Globus pallidus (tissue), 1 donor: ENCODE data around the gene MARS1.

Source experiments
- DNase-seq: peaks from one replicate; pipeline ENCODE4 v3.0.0-alpha.2; 2015; ENCODE audit warnings: low spot score

Gene MARS1

DNA sequence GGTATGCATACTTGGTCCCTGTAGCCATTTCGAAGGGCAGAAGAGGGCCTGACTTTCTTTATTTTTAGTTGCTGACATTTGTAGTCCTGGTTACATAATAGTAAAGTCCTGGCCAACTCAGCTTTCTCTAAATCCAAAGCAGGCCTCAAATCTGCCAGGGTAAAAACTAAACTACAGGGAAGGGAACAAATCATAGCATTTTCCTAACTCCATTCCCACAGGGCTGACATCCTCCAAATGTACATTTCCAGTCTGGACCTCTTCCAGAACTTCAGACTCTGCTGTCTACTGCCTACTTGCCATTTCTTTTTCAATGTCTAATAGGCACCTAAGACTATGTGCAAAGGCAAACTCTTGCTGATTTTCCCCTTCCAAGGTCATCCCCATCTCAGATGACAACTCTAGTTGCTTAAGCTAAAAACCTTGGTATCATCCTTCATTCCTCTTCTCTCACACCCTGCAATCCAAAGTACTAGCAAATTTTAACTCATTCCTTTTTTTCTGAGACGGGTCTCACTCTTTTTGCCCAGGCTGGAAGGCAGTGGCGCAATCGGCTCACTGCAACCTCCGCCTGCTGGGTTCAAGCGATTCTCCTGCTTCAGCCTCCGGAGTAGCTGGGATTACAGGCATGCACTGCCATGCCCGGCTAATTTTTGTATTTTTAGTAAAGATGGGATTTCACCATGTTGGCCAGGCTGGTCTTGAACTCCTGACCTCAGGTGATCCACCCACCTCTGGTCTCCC is 30.5 kb downstream of the MARS1 start:
- DNase-seq, result no peak

GRCh38 chr12:57518920-57519795 is 31.3 kb downstream of the MARS1 start:
- no peak for DNase-seq

DNA sequence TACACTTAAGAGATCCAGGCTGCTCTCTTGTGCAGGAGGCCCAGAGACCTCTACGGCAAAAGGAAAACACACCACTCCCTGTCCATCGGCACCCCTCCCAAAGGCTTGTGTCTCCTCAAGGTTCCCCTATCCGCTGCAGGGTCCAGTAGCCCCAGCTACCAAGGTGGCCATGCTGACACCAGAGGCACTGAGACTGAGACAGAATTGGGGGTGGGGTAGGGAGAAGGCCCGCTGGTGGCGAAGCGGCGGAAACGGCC is 31.9 kb downstream of the MARS1 start:
- no peak for DNase-seq

DNA sequence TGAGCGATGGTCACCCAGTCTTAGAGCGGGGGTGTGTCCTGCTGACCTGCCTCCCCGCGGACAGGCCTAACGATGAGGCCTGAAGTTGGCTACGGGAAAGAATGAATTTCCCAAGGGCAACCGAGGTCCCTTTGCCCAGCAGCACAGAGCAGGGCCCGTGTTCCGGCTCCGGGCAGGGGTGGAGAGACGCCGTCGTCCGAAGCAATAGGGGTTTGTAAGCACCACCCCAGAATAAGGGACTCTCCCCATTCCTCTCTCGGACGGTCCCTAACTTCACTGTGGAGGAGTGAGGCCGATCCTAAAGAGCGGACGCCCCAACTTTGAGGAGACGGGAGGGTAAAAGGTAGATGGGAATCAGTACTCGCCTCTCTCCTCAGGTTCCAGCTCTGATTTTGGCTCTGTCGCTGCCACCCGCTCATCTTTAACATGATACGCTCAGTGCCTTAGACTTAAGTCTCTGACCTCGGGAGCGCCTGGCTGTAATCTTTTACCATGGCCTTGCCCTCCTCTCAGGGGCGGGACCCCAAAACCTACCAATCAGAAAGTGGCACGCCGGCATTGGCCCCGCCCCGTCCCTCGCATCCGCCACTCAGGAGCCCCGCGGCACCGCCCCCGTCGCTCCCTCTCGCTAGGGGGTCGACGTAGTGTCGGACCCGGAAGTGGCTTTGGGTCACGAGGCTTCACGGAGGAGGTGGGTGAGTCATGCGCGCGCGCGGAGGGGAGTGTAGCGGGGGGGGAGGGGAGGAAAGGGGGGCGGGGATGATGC is 32.4 kb downstream of the MARS1 start, which contains the start of gene DDIT3:
Gene DDIT3 (minus strand): TSS at position 462 of the 766 bp plus-strand sequence. CDS start 3,108 bp downstream, outside the sequence.
- DNase-seq, result peak; percentile 99

DNA sequence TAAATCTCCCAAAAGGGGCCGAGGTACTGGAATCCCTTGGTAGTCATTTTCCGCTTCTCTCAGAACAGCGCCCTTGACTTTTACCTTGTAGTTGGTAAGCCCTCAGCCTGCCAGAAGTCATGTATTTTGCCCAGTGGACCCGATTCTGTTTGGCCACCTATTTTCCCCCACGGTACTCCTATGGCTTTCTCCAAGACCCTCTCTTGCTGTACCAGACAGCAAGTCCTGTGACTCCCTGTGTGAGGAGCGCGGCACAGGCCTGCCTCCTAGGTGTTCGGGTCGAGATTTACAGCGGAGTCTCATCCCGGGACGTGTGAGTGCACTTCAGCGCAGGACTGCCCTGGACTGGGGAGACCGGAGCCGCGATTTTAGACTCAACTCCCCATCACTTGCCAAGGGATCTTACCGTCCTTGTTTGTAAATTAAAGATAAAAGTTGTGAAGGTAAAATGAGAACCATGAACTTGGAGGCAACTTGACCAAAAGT is 33.7 kb downstream of the MARS1 start:
- peak; percentile 72 for DNase-seq

DNA sequence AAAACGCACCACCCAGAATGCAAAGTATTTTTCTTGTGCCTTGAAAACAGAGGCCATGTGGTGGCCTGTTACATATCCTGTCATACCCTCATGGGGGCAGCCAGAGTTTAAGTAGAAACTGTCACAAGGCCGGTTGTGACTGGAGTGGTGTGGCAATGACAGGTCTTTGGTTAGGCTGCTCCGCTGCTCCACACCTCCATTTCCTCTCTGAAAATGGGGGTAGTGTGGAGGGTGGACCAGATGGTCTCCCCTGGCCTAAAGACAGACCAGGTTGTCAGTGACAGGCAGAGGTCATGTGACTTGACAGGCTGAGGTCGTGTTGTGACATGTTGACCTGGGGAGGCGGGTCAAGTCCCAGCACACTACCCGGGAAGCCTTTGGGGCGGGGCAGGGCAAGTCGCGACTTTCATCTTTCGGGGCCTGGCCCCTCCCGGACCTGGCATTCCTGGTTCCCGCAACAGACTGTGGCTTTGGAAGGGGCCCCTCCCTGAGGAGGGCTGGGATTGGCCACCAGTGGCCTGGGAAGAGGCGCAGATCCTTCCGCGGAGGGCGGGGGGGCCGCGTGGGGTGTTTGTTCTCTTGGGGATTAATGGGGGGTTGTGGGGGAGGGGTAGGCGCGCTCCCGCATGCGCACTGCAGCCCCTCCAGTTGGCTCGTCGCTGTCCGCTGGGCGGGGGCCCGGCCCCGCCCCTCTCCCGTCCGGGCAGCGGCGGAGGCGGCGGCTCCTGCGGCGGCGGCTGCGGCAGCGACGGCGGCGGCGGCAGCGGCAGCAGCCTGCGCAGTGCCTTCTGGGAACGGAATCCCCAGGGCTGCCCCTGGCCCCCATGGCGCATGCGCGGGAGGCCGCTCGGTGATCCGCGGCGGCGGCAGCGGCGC is 34.4 kb downstream of the MARS1 start, which contains the start of gene MBD6:
Gene MBD6 (plus strand): TSS at position 814 of the 876 bp plus-strand sequence. CDS start 1,480 bp downstream, outside the sequence.
- peak; percentile 90 for DNase-seq

DNA sequence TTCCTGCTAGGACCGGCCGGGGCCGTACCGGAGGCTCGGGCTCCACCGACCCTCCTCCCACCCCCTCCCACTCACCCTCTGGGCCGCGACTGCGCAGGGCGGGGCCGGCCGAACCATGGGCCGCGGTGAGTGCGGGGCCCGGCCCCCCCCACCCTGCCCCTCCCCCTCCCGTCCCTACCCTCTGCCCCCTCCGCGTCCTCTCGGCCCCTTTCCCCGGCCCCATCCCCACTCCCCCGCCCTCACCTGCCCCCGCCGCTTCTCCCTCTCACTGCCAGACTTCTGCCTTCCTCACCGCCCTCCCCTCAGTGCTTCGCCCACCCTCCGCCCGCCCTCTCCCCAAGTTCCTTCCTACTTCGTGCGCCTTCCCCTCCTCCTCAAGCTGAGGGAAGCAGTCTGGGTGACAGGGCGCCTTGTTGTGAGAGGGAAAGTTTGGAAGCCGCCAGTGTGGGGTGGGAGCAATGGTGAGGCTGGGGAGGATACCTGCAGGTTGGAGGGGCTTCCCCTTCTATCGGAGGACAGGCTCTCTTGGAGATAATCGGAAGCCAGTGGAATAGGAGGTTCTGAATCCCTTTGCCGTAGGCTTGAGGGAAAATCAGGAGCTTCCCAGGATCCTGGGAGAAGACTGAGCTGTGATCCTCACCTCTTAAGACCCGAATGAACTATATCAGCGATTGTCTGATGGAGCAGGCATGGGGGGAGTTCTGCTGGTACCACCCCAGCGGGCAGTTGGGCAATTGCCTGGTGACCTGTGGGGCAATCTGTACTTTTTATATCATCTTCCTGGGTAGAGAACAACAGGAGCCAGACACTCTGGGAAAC is 35.2 kb downstream of the MARS1 start:
- DNase-seq, result peak; percentile 63

DNA sequence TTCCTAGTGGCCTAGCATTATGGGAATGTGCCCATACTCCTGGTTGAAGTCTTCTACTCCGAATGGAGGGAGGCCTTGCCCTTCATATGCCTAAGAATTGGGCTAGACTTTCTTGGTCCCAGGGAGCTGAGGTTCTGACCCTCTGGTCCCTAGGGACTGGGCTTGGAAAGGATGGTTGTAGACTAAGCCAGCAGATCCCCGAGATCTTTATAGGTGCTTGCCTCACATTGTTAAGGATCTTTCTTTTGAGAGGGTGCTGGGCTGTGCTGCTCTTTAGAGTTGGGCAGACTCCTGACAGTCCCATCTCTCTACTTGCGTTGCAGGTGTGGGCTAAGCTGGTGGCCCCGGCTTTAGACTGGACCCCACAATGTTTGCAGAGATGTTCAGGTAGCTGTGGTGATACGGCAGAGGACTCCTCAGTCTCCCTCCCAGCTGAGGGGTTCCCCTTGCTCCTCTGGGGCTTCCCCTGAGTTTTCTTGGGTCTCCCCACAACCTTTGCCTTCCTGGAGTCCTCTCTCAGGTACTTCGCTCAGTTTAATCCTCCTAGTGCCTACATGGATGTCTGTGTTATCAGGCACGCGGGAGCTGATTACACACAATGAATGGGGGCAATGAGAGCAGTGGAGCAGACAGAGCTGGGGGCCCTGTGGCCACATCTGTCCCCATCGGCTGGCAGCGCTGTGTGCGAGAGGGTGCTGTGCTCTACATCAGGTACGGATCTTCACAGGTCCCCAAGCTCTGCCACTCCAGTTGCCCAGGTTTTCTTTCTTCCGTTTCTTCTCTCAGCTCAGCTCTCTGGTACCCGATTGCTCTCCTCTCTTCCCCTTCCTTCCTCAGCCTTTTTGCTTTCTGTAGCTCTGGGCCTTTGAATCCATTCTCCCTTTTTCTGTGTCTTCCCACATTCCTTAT is 36.1 kb downstream of the MARS1 start:
- DNase-seq, result no peak

GRCh38 chr12:57524814-57525614 is 37.1 kb downstream of the MARS1 start:
- DNase-seq, result no peak

- DNase-seq, result no peak
These were observed 37.9 kb downstream of the MARS1 start for GRCh38 chr12:57525615-57526383.

- no peak for DNase-seq
These were observed 38.7 kb downstream of the MARS1 start for GRCh38 chr12:57526477-57527126.

- no peak for DNase-seq
These were observed 39.3 kb downstream of the MARS1 start for GRCh38 chr12:57527184-57527583.

- DNase-seq, result no peak
These were observed 40.3 kb downstream of the MARS1 start for GRCh38 chr12:57528176-57528575.

GRCh38 chr12:57528831-57529555 is 41.1 kb downstream of the MARS1 start:
- no peak for DNase-seq

GRCh38 chr12:57529831-57530230 is 42.0 kb downstream of the MARS1 start:
- no peak for DNase-seq

- DNase-seq, result no peak
These were observed 42.7 kb downstream of the MARS1 start for GRCh38 chr12:57530396-57531142.
